Activated CD8-positive, alpha-beta memory T cell treated with anti-CD3 and anti-CD28 coated beads for 36 hours (primary cell): ENCODE measurements around the gene P2RY6. TPM values are rescaled to one million over a fixed set of nuclear protein-coding genes. Genes with fewer than 3 reads are reported as not detected.

Experiments
- CTCF ChIA-PET: fragments of 350-600 bp; sonication (Branson Sonifier 250); formaldehyde crosslinking; loops from one replicate; lab custom pipeline; 2021; ENCODE audit warnings: antibody characterized with exemption; lab: Charles Lee
- POLR2A ChIA-PET: fragments of 350-600 bp; sonication (Branson Sonifier 250); formaldehyde crosslinking; loops from one replicate; lab custom pipeline; 2021; ENCODE audit warnings: antibody characterized with exemption; lab: Charles Lee
- total RNA-seq, 2 experiments: library from RNA; stranded (reverse); gene quantifications; one replicate each; pipeline ENCODE4 v1.2.3, GENCODE V29; 2021

Gene P2RY6
- total RNA-seq, 2 experiments from 2014 or later, result not detected

DNA sequence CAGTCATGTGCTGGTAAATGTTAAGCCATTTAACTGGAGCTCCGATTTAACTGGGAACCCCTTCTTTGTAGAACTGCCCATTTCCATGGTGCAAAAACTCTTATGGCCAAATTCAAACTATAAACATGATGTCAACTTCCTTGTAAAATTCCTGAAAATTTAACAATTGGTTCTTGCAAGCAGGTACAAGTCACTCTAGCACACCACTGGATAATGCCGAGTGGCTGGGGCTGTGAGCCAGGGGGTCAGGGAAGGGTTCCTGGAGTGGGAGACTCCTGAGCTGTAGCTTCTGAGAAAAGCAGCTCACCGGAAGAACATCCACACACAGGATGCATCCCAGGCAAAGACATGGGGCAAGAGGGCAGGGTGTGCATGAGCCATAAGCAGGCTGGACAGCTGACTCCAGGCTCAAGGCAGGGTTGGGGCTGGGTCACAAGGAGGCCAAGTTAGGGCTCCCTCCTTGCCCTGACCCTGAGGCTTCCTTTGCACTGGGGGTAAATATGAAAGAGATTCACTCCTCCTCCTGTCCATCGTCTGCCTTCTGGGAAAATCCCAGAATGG is 35.9 kb upstream of the P2RY6 start:
- ChIA-PET POLR2A (no interaction called here), CTCF (interaction anchor here (1.1 to 1.5 kb wide), 2 partner anchors 49 to 554 kb away, joined by 3 to 9 read pairs; no protein-coding TSS in a partner anchor)

DNA sequence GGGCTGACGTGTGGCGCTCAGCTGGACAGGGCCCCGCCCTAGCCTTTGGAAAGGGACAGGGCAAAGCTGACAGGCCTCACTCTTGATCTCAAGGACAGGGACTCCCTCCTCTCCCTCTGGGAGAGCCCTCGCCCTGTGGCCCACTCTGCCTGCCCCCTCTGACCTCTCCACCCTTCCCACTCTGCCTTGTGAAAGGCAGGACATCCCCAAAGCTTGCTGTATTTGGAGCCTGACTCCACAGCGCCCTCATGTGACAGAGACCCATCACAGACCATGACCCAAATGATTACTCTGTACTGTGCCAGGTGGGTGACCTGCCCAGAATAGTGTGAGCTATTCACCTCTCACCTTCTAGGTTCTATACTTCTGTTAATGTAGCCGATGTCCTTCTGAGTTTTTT is 35.3 kb upstream of the P2RY6 start:
- CTCF ChIA-PET, result interaction anchor here (1.1 to 1.5 kb wide), 3 partner anchors 17 to 555 kb away, joined by 3 to 9 read pairs (median 3); no protein-coding TSS in a partner anchor
- POLR2A ChIA-PET, result no interaction called here

DNA sequence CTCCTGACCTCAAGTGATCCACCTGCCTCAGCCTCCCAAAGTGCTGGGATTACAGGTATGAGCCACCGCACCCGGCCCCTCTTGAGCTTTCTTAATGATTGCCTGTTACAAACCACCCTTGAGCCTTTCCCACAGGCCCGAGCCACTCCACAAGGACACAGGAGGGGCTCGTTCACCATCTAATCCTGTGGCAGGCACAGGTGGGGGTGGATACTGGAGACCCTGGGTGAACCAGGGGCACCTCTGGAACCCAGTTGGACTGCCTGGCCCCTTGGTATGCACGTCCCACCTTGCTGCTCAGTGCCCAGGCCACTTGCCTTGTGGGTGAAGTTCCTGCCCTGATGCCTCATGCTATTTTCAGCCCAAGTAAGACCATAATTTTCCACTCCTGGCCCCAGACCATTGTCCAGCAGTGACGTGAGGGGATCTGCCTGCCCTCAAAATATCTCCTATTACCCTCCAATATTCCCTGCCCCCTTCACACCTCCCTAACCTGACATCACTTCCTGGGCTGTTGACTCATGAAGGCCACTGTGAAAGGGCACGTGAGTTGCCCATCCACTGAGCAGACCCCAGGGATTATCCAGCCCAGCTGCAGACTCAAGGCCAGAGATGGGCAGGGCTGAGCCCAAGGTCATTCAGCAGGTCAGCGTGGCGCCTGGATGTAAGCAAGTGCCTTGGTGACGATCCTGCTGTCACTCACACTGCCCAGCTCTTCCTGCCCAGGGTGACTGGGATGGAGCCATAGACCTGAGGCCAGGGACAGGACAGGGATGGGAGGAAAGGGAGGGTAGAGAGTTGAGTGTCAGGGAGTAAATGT is 34.5 kb upstream of the P2RY6 start:
- ChIA-PET CTCF (interaction anchor here (0.6 to 1.5 kb wide), 4 partner anchors 17 to 556 kb away, joined by 3 to 9 read pairs (median 3); no protein-coding TSS in a partner anchor), POLR2A (no interaction called here)

DNA sequence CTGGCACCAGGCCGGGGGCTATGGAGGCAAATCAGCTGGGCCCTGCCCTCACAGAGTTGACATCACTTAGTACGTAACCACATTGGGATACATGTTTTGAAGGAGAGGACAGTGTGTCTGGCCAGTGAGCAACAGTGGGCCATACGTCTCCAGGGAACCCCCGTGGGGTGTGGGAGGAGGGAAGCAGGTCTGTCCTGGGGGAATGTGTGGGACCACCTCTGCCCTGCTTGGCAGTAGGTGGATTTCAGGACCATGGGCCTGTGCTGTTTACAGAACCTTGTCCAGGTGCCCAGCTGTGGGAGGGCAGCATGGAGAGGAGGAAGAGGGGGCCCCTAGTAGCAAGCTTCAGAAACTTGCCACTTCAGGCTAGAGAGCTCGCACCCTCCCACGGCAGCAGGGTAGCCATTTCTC is 33.0 kb upstream of the P2RY6 start:
- POLR2A ChIA-PET, result no interaction called here

DNA sequence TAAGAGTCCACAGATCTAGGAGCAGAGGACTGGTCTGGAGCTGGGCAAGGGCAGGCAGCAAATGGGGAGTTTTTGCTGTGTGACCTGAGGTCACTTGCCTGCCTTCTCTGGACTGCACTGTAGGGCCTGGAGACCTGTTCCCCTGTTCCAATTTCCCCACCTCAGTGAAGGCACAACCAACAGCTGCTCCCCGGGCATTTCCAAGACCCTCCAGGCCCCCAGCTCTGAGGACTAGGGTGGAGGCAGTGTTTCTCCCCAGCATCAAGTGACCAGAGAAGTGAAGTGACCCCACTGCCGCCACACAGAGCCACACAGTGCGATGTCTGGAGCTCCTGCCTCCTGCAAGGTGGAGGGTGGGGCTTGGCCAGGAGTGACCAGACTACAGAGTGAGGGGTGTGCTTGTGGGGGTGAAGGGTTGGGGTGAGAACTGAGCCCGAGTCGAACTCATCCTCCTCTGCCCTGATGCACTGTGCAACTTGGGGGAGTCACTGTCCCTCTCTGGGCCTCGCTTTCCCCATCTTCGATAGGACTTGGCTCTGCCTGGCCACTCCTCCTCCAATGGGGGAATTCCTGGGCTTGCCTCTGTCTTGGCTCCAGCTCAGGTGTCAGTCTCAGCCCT is 32.5 kb upstream of the P2RY6 start:
- ChIA-PET POLR2A (no interaction called here), CTCF (no interaction called here)

More for the DNA sequence above, 33.0 kb upstream of the P2RY6 start:
- CTCF ChIA-PET, result no interaction called here

DNA sequence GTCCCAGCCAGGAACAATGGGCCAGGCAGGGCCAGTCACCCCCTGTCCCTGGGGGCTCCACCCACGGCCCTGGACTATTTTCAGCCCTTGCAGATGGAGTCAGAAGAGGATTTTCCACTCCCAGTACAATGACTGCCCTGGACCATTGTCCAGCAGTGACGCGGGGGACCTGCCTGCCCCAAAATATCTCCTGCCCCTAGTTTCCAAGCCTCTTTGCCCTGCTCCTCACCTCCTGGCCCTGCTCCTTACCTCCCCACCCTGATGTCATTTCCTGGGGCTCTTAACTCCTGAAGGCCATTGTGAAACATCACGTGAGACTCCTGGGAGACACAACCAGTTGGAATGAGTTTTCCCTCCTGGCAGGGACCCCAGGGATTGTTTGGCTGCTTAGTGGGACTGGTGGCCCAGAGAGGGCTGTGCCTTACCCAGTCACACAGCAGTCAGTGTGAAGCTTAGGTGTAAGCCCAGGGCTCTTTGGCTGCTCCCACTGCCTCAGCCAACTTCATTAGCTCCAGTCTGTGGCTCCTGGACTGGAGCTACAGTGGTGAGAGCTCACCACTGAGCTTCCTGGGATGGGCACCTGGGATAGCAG is 31.9 kb upstream of the P2RY6 start:
- ChIA-PET POLR2A (no interaction called here), CTCF (no interaction called here)

DNA sequence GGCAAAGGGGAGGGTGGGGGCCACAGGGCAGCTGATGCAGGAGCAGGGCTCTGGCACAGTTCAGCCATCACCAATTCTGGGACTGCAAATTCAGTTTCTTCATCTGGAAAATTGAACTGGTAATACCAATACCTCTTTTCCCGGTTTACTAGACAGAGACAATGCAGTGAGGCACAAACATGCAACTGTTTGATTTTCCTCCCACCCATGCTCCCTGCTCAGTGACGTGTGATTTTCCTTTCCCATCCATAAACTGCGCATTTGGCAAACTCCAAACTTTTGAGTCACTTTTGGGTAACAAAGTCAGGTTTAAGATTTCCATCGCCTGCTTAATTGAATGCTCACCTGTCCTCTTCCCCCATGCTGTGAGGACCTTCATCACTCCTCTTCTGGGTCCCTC is 30.8 kb upstream of the P2RY6 start:
- POLR2A ChIA-PET, result no interaction called here
- CTCF ChIA-PET, result interaction anchor here (0.6 kb wide), 1 partner anchor 445 kb away, joined by 3 read pairs; no protein-coding TSS in a partner anchor

DNA sequence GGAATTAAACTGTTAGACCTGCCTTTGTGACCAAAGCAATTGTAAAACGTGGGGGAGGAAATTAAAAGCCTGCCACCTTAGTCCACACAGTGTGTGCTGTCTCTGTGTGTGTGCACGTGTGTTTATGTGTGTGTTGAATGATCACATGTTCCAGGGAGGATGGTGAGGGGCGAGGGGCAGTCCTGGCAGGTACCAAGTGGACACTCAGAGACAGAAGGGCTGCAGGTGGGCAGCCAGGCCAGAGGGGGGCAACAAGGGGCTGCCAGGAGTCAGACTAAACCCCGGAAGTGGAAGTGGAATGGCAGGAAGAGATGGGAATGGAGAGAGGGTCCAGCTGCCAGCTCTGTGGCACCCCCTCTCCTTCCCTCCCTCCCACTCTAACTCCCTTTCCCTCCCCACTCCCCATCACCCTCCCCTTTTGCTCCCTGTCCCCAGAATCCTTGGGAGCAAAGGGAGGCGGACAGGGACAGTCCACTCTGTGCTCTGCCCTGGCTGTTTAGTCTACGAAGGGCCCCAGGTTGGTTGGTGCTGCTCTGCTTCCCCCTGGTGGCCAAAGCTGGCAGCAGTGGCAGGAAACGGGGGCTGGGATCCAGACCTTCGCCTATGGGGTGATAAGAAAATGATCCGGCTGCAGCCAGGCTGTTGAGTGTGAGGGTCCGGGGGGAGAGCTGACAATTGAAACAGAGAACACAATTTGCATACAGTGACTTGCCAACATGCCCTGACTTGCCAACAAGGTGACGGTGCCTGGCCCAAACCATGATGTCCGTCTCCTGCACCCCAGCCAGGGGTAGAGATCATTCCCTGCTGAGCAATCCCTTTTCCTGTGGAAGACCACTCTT is 29.7 kb upstream of the P2RY6 start:
- ChIA-PET POLR2A (no interaction called here), CTCF (interaction anchor here (0.8 to 1.3 kb wide), 4 partner anchors 10 to 62 kb away, joined by 3 to 7 read pairs (median 4); no protein-coding TSS in a partner anchor)

DNA sequence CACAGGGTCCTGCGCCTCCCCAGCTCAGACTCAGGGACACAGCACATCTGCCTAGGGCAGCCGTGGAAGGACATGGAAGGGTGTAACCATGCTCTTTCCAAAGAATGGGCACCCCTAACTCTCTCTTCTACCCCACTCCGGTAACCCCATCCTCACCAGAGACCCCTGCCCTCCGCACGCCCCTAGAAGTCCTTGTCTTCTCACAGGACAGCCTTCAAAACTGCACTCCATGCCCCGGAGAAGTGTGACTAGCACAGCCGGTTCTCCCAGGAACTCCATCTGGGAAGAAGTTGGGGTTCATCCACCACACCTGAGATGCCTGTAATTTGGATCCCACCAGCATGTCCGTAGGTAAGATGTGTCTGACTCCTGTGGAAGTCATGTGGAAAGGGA is 29.0 kb upstream of the P2RY6 start:
- POLR2A ChIA-PET, result no interaction called here
- CTCF ChIA-PET, result interaction anchor here (0.8 to 1.3 kb wide), 4 partner anchors 10 to 62 kb away, joined by 3 to 7 read pairs (median 4); no protein-coding TSS in a partner anchor

DNA sequence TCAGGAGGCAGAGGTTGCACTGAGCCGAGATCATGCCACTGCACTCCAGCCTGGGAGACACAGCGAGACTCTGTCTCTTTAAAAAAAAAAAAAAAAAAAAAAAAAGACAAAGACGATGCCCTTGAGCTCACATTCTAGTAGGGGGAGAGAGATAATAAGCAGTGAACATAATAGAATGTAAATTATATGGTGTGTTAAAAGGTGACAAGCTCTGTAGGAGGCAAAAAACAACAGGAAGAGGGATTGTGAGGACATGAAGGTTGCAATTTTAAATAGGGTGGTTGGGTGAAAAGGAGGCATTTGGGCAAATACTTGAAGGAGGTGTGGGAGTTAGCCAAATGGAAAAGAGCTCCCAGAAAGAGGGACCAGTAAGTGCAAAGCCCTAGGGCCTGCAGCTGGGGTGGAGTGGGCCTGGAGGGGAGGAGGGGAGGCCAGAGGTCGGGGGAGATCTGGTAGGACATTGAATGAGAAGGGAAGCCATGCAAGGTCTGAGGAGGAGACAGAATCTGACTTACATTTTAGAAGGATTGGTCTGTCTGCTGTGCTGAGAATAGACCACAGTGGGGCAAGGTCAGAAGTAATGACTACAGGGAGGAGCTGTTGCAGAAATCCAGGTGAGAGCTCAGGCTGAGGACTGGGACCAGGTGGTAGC is 27.4 kb upstream of the P2RY6 start:
- CTCF ChIA-PET, result interaction anchor here (0.7 to 1.2 kb wide), 2 partner anchors 59 to 468 kb away, joined by 3 read pairs; no protein-coding TSS in a partner anchor
- POLR2A ChIA-PET, result interaction anchor here (0.7 kb wide), 1 partner anchor 506 kb away, joined by 6 read pairs; no protein-coding TSS in a partner anchor

DNA sequence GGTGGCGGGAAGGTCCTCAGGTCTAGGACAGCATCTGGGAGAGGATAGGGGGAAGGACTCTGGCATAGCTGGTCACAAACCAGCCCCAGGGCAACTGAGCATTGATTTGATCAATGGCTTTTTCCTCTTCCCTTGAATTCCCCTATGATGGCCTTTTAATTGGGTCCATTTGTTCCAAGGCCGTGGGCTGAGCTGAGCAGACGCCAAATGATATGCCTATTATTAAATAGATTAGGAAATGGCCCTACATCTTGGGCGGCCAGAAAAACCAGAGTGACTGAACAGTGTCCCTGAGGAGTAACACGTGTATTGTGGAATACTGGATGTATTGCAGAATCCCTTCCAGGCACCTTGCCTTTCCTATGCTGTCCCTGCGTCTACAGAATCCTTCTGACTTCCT is 26.7 kb upstream of the P2RY6 start:
- POLR2A ChIA-PET, result no interaction called here
- CTCF ChIA-PET, result interaction anchor here (0.6 to 1.2 kb wide), 2 partner anchors 19 to 60 kb away, joined by 3 read pairs; no protein-coding TSS in a partner anchor

DNA sequence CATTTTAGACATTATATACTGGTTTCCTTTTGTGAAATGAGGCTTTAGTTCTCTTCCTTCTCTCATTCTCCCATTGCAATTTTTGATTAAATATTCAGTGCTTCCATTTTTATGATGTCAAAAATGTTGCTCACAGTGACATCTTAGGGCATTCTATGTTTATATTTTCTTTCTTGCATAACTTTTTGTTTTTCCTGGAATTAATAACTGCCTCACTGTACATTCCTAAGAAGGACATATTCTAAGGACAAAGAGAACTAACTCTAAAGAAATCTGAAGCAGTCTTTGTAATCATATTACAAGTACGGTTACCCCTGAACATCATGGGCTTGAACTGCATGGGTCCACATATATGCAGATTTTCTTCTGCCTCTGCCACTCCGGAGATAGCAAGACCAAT is 25.8 kb upstream of the P2RY6 start:
- POLR2A ChIA-PET, result no interaction called here
- CTCF ChIA-PET, result interaction anchor here (0.6 kb wide), 1 partner anchor 18 kb away, joined by 3 read pairs; no protein-coding TSS in a partner anchor

DNA sequence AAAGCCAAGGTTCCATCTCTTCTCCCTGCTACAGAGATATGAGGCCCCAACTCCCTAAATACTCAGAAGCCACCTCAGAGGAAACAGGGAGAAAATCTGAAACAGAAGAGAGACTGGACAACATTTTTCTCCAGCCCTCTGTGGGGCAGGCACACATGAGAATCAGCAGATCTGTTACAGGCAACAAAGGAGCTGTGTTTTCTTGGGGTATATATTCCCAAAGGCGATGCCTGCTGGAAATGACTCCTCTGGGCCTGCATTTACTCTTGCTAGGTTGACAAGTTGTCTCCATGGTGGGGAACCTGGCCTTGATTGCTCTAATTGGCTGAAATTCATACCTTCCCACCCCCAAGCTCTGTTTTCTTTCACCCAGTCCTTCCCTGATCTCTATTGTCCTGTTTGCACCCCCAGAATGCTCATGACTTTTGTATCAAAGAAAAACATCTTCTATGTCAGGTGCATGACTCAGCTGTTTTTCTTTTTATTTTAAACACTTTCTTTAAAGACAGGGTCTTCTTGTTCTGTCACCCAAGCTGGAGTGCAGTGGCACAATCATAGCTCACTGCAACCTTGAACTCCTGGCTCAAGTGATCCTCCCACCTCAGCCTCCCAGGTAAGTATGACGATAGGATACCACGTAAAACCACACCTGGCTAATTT is 23.5 kb upstream of the P2RY6 start:
- CTCF ChIA-PET, result interaction anchor here (1.0 kb wide), 1 partner anchor 87 kb away, joined by 3 read pairs; no protein-coding TSS in a partner anchor
- POLR2A ChIA-PET, result no interaction called here

DNA sequence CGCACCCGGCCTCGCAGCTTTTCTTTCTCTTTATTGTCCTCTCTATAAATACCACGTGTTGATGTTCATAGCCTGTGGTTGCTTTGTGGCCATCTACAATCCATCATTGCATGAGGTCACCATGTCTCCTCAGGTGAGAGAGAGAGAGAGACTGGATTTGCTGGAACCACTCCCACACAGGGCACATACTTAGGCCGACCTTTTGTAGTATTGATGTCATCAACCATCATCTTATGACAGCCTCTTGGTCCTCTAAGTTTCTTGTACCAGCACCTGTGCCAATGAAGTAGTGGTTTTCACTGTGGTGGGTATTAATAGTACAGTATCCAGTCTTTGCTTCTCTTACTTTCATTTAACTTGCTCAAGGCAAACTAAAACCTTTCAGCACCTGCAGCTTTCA is 22.8 kb upstream of the P2RY6 start:
- CTCF ChIA-PET, result no interaction called here
- POLR2A ChIA-PET, result no interaction called here

DNA sequence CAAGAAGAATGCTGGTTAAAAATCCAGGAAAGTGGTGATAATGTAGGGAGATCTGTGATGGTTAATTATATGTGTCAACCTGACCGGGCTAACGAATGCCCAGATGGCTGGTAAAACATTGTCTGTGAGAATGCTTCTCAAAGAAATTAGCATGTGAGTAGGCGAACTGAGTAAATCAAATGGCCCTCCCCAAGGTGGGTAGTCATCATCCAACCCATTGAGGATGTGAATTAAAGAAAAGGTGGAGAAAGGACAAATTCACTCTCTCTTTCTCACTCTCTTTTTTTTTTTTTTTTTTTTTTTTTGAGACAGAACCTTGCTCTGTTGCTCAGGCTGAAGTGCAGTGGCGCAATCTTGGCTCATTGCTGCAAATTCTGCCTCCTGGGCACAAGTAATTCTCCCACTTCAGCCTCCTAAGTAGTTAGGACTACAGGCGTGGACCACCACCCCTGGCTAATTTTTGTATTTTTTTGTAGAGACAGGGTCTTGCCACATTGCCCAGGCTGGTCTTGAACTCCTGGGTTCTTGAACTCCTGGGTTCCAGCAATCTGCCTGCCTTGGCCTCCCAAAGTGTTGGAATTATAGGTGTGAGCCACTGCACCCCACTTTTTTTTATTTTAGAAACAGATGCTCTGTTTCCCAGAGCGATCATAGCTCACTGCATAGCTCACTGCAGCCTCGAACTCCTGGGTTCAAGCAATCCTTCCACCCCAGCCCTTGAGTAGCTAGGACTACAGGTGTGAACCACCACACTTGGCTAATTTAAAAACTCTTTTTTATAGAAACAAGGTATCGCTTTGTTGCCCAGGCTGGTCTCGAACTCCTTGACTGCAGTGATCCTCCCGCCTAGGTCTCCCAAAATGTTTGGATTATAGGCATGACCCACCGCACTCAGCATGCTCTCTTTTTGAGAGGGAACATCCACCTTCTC is 22.0 kb upstream of the P2RY6 start:
- POLR2A ChIA-PET, result no interaction called here

DNA sequence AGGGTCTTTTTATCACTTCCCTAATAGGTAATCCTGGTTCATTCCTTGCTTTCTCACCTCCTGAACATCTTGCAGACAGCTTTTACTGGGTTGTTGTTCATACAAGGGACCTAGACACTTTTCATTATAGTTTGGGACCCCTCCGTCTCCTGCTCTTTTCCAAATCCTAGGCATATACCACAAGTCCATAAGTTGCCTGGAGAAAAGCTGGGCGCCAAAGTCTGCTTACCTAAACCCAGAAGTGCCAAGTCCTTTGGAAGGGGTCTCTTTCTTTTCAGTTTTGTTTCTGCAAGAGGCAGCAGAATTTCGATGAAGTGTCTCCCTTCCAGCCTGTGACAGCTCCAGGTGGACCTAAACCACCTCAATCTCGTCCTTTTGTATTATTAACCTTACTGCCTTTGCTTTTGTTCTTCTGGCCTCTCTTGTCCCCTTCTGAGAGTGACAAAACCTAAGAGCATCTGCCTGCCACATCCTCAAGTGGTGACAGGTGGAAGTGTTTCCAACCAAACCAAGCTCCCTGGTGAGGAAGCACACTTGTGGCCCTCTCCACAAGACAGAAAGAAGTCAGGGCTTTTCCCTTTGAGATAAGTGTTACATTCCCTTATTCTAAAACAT is 19.5 kb upstream of the P2RY6 start:
- POLR2A ChIA-PET, result no interaction called here
- CTCF ChIA-PET, result interaction anchor here (1.4 kb wide), 1 partner anchor 10 kb away, joined by 4 read pairs; no protein-coding TSS in a partner anchor

More for the DNA sequence above, 22.0 kb upstream of the P2RY6 start:
- CTCF ChIA-PET, result interaction anchor here (1.1 kb wide), 1 partner anchor 39 kb away, joined by 3 read pairs; no protein-coding TSS in a partner anchor
